Upper lobe of left lung (tissue), 6 donors: ENCODE results near the gene PREP. TPM values are rescaled to one million over a fixed set of nuclear protein-coding genes. Genes with fewer than 3 reads are reported as not detected.

ENCODE experiments used
- ATAC-seq, 2 donors: fragments of 200-7000 bp; cut with Tn5 transposase; one replicate each; pipeline ENCODE4 v1.9.1; 2022; ENCODE audit warnings: mild to moderate bottlenecking in 2 of 2, moderate library complexity in 2 of 2; ENCODE audit not compliant: low FRiP score in 2 of 2
- DNase-seq, 2 donors: peaks; one replicate each; pipeline ENCODE4 v3.0.0-alpha.2; 2019 to 2020
- H3K27ac ChIP-seq, 4 donors: fragments of 200-600 bp; sonication (generic); one replicate each; pipeline ENCODE4 v1.5.1; 2016 to 2019
- H3K27me3 ChIP-seq, 4 donors: fragments of 200-600 bp; sonication (generic); one replicate each; pipeline ENCODE4 v1.5.1; 2017 to 2019
- H3K36me3 ChIP-seq, 4 donors: fragments of 200-600 bp; sonication (generic); one replicate each; pipeline ENCODE4 v1.5.1; 2016 to 2019
- H3K4me1 ChIP-seq, 4 donors: fragments of 200-600 bp; sonication (generic); one replicate each; pipeline ENCODE4 v1.5.1; 2018 to 2019
- H3K4me3 ChIP-seq, 4 donors: fragments of 200-600 bp; sonication (generic); one replicate each; pipeline ENCODE4 v1.5.1; 2017 to 2019; ENCODE audit warnings: mild to moderate bottlenecking in 2 of 4, moderate library complexity in 1 of 4
- H3K9me3 ChIP-seq, 4 donors: fragments of 200-600 bp; sonication (generic); one replicate each; pipeline ENCODE4 v1.5.1; 2018 to 2019
- EP300 ChIP-seq, 4 donors: sonication (generic); formaldehyde crosslinking; IDR thresholded peaks; one replicate each; pipeline ENCODE4 v1.5.1; 2017; ENCODE audit warnings: antibody characterized with exemption in 4 of 4, control low read depth in 2 of 4
- POLR2A ChIP-seq, 4 donors: fragments of 450-650 bp; IDR thresholded peaks; one replicate each; pipeline ENCODE4 v1.5.1; 2016 to 2017; ENCODE audit warnings: antibody characterized with exemption in 4 of 4, mild to moderate bottlenecking in 2 of 4
- POLR2AphosphoS5 ChIP-seq, 2 donors: sonication (generic); formaldehyde crosslinking; IDR thresholded peaks; one replicate each; pipeline ENCODE4 v1.5.1; 2017; ENCODE audit warnings: antibody characterized with exemption in 2 of 2
- WGBS, 2 donors: methylation state at CpG; one replicate each; pipeline ENCODE4 v1.1.5; 2017 to 2018; 5-methylcytosine and 5-hydroxymethylcytosine counted together
- total RNA-seq, 6 donors: library from RNA; depleted of rRNA in 4 of 6; stranded (reverse); fragments of >200 nt in 4 of 6; gene quantifications; one replicate each; pipeline versions ENCODE4 v1.1.0 to v1.2.1, GENCODE V29; 2016 to 2021
- TF ChIP-seq, protein P1 (sequence below), 6 experiments: fragments of 450-650 bp in 4 of 6; fragments of 200-600 bp in 2 of 6; sonication (generic) in 2 of 6; IDR thresholded peaks; one replicate each; pipeline ENCODE4 v1.5.1; 2016 to 2019; ENCODE audit warnings: antibody characterized with exemption in 6 of 6
- donor health status: DM: no; HTN: no; CAD: no; lungs with moderate emphysema.
- donor health status: DM: no; HTN: yes; CAD: no; lungs with severe emphysema.

Gene PREP
- total RNA-seq, 6 donors from 2014 or later: 12.1 to 31.0 (median 28.9) TPM

- TF ChIP-seq POLR2AphosphoS5 (IDR thresholded peaks at IDR 0.05) (no peak), POLR2A (IDR thresholded peaks at IDR 0.05) (no peak), EP300 (IDR thresholded peaks at IDR 0.05) (no peak)
- TF ChIP-seq, protein P1, sequence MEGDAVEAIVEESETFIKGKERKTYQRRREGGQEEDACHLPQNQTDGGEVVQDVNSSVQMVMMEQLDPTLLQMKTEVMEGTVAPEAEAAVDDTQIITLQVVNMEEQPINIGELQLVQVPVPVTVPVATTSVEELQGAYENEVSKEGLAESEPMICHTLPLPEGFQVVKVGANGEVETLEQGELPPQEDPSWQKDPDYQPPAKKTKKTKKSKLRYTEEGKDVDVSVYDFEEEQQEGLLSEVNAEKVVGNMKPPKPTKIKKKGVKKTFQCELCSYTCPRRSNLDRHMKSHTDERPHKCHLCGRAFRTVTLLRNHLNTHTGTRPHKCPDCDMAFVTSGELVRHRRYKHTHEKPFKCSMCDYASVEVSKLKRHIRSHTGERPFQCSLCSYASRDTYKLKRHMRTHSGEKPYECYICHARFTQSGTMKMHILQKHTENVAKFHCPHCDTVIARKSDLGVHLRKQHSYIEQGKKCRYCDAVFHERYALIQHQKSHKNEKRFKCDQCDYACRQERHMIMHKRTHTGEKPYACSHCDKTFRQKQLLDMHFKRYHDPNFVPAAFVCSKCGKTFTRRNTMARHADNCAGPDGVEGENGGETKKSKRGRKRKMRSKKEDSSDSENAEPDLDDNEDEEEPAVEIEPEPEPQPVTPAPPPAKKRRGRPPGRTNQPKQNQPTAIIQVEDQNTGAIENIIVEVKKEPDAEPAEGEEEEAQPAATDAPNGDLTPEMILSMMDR (IDR thresholded peaks at IDR 0.05): no peak
- Histone ChIP-seq H3K36me3 (peaks cover 0 to 72% (median 31%) of the 10 kb centered on the region in 4 donors), H3K27ac (no peak overlapping the region), H3K4me3 (no peak overlapping the region), H3K27me3 (no peaks in the 10 kb centered on the region), H3K4me1 (no peaks in the 10 kb centered on the region), H3K9me3 (no peaks in the 10 kb centered on the region)
- 91 to 95% methylated on average over 18 of the region's 18 CpGs for WGBS, 2 donors
- peak in 1 of 2 donors; percentile 28 for DNase-seq
- no peak for ATAC-seq
Measured at GRCh38 chr6:105282631-105283585, 120.0 kb downstream of the PREP start.

GRCh38 chr6:105280033-105280432 is 122.8 kb downstream of the PREP start:
- Histone ChIP-seq H3K27me3 (no peaks in the 10 kb centered on the region), H3K4me1 (no peaks in the 10 kb centered on the region), H3K4me3 (no peak overlapping the region), H3K27ac (no peak overlapping the region), H3K9me3 (no peaks in the 10 kb centered on the region), H3K36me3 (peaks cover 0 to 84% (median 42%) of the 10 kb centered on the region in 4 donors)
- WGBS, 2 donors: 67 to 86% methylated on average over 7 of the region's 7 CpGs
- DNase-seq (peak; percentile 13 to 58), ATAC-seq (no peak)
- TF ChIP-seq EP300 (IDR thresholded peaks at IDR 0.05) (no peak), POLR2AphosphoS5 (IDR thresholded peaks at IDR 0.05) (no peak), POLR2A (IDR thresholded peaks at IDR 0.05) (no peak)
- TF ChIP-seq, protein P1 (IDR thresholded peaks at IDR 0.05): no peak

GRCh38 chr6:105279463-105279862 is 123.4 kb downstream of the PREP start:
- Histone ChIP-seq H3K4me3 (no peak overlapping the region), H3K4me1 (no peaks in the 10 kb centered on the region), H3K27me3 (no peaks in the 10 kb centered on the region), H3K27ac (no peak overlapping the region), H3K36me3 (peaks cover 0 to 79% (median 42%) of the 10 kb centered on the region in 4 donors), H3K9me3 (no peaks in the 10 kb centered on the region)
- 88 to 89% methylated on average over 3 of the region's 3 CpGs for WGBS, 2 donors
- TF ChIP-seq POLR2A (IDR thresholded peaks at IDR 0.05): no peak
- TF ChIP-seq, protein P1 (IDR thresholded peaks at IDR 0.05): no peak
- TF ChIP-seq EP300 (IDR thresholded peaks at IDR 0.05): no peak
- TF ChIP-seq POLR2AphosphoS5 (IDR thresholded peaks at IDR 0.05): no peak
- DNase-seq: no peak
- no peak for ATAC-seq

DNA sequence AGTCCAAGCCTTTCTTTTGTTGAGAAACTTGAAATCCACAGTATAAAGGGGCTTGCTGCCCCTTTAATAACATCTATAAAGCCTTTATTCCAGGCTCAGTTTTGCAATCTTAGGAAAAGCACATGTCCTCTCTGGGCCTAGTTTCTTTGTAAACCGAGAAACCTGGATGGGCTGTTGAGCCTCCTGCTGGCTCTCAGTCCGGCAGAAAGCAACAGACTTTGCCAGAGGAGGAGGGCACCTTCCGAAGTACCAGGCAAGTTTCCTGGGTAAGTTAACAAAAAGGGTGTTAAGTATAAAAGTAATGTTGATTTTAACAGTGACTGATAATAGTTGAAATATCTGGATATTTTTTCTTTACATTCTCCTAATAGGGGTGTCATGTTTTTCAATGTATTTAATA is 124.1 kb downstream of the PREP start:
- H3K36me3 ChIP-seq: peaks cover 0 to 74% (median 40%) of the 10 kb centered on the region in 4 donors
- H3K27ac ChIP-seq: peak overlapping the region in 1 of 4 donors; percentile 3
- H3K4me3 ChIP-seq: no peak overlapping the region
- ATAC-seq: no peak
- TF ChIP-seq POLR2A (IDR thresholded peaks at IDR 0.05): no peak
- TF ChIP-seq, protein P1 (IDR thresholded peaks at IDR 0.05): no peak
- H3K9me3 ChIP-seq: no peaks in the 10 kb centered on the region
- H3K27me3 ChIP-seq: no peaks in the 10 kb centered on the region
- peak in 1 of 2 donors; percentile 30 for DNase-seq
- no peaks in the 10 kb centered on the region for H3K4me1 ChIP-seq
- 75 to 76% methylated on average over 3 of the region's 3 CpGs for WGBS, 2 donors
